Suprapubic skin (tissue), 4 donors: ENCODE measurements around the gene EAF2. TPM values are rescaled to one million over a fixed set of nuclear protein-coding genes. Genes with fewer than 3 reads are reported as not detected.
A peak's percentile ranks its signal among the peaks of the same experiment; 100 is the strongest.

ENCODE experiments used
- DNase-seq, 2 donors: peaks; one replicate each; pipeline ENCODE4 v3.0.0-alpha.2; 2019; ENCODE audit warnings: low spot score in 2 of 2
- H3K27ac ChIP-seq: fragments of 200-600 bp; sonication (generic); one replicate; pipeline ENCODE4 v1.5.1; 2019
- H3K27me3 ChIP-seq: fragments of 200-600 bp; sonication (generic); one replicate; pipeline ENCODE4 v1.5.1; 2019
- H3K36me3 ChIP-seq: fragments of 200-600 bp; sonication (generic); one replicate; pipeline ENCODE4 v1.5.1; 2019
- H3K4me1 ChIP-seq: fragments of 200-600 bp; sonication (generic); one replicate; pipeline ENCODE4 v1.5.1; 2019
- H3K4me3 ChIP-seq: fragments of 200-600 bp; sonication (generic); one replicate; pipeline ENCODE4 v1.5.1; 2019; ENCODE audit warnings: mild to moderate bottlenecking
- H3K9me3 ChIP-seq: fragments of 200-600 bp; sonication (generic); one replicate; pipeline ENCODE4 v1.5.1; 2019
- EP300 ChIP-seq: sonication (generic); formaldehyde crosslinking; IDR thresholded peaks from one replicate; pipeline ENCODE4 v1.6.1; 2017; ENCODE audit warnings: antibody characterized with exemption
- POLR2A ChIP-seq, 2 donors: fragments of 450-650 bp; IDR thresholded peaks; one replicate each; pipeline ENCODE4 v1.6.1; 2017; ENCODE audit warnings: antibody characterized with exemption in 2 of 2, mild to moderate bottlenecking in 2 of 2, moderate library complexity in 2 of 2
- POLR2AphosphoS5 ChIP-seq, 3 donors: sonication (generic); formaldehyde crosslinking; IDR thresholded peaks; one replicate each; pipeline ENCODE4 v1.6.1; 2017; ENCODE audit warnings: antibody characterized with exemption in 3 of 3
- WGBS: methylation state at CpG from one replicate; pipeline ENCODE4 v1.1.5; 2018; 5-methylcytosine and 5-hydroxymethylcytosine counted together
- total RNA-seq, 4 donors: library from RNA; depleted of rRNA; stranded (reverse); fragments of >200 nt; gene quantifications; one replicate each; pipeline ENCODE4 v1.1.0, GENCODE V29; 2016
- TF ChIP-seq, protein P1 (sequence below), 2 donors: fragments of 200-600 bp in 1 of 2; fragments of 450-650 bp in 1 of 2; sonication (generic) in 1 of 2; IDR thresholded peaks; one replicate each; pipeline ENCODE4 v1.5.1; 2016 to 2019; ENCODE audit warnings: antibody characterized with exemption in 2 of 2, mild to moderate bottlenecking in 1 of 2, moderate library complexity in 1 of 2

Gene EAF2
- total RNA-seq, 4 donors from 2014 or later = 1.3 to 5.8 (median 2.6) TPM

DNA sequence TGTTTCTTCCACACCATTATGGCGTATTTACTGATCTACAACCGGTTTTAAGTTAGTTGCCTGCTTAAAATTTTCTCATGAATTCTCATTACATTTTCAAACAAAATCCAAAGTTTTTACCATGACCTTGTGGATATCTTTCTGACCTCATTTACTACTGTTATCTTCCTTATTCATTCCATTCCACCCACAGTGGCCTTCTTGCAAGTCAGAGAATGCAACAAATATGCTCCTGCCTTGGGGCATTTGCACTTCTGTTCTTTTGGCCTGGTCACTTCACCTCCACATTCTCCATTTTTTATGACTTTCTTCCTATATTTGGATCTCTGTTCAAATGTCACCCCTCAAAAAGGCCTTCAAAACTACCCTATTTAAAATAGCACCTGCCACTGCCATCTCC lies 50.4 kb downstream of the EAF2 start:
- 95% methylated on average over 2 of the region's 2 CpGs for WGBS
- Histone ChIP-seq H3K27ac (no peak overlapping the region), H3K27me3 (no peaks in the 10 kb centered on the region), H3K36me3 (no peaks in the 10 kb centered on the region), H3K9me3 (no peaks in the 10 kb centered on the region), H3K4me3 (no peak overlapping the region), H3K4me1 (no peaks in the 10 kb centered on the region)
- no peak for TF ChIP-seq POLR2A (IDR thresholded peaks at IDR 0.05)
- TF ChIP-seq, protein P1, sequence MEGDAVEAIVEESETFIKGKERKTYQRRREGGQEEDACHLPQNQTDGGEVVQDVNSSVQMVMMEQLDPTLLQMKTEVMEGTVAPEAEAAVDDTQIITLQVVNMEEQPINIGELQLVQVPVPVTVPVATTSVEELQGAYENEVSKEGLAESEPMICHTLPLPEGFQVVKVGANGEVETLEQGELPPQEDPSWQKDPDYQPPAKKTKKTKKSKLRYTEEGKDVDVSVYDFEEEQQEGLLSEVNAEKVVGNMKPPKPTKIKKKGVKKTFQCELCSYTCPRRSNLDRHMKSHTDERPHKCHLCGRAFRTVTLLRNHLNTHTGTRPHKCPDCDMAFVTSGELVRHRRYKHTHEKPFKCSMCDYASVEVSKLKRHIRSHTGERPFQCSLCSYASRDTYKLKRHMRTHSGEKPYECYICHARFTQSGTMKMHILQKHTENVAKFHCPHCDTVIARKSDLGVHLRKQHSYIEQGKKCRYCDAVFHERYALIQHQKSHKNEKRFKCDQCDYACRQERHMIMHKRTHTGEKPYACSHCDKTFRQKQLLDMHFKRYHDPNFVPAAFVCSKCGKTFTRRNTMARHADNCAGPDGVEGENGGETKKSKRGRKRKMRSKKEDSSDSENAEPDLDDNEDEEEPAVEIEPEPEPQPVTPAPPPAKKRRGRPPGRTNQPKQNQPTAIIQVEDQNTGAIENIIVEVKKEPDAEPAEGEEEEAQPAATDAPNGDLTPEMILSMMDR (IDR thresholded peaks at IDR 0.05) = no peak
- DNase-seq = no peak

DNA sequence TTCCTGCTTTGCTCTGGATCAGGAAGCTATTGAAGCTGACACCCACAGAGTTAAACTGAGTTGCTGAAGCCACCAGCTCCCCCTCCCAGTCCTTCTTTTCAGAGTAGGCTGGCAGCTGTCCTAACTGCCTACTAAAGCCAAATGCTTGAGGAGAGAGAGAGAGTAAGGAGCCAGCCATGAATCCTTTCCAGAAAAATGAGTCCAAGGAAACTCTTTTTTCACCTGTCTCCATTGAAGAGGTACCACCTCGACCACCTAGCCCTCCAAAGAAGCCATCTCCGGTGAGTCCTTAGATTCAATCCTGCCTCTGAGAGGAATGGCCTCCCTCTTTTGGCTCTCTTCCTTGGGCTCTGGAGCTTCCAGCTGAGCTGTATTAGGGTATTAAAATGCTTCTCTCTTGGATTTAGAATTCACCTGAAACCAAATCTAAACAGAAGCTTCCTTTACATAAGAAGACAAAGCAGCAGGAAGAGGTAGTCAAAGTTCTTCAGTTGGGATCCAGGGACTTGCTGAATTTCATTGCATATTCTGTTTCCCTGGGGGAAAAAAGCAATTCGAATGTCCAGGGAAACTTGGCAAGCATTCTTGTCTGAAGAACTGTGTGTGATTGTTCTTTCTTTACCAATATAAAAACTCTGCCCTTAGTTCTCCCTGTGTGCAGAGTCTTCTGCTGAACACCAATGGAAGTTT lies 59.4 kb downstream of the EAF2 start, which contains the start of gene SLC15A2:
TSS of gene SLC15A2 (plus strand) at position 101 of the 690 bp plus-strand sequence. CDS start at position 177, 76 bp downstream.
- TF ChIP-seq, protein P1 (IDR thresholded peaks at IDR 0.05) = no peak
- TF ChIP-seq POLR2A (IDR thresholded peaks at IDR 0.05) (no peak), POLR2AphosphoS5 (IDR thresholded peaks at IDR 0.05) (no peak), EP300 (no peak)
- no peak within 1 kb of the TSS for H3K4me3 ChIP-seq
- no peaks in the 10 kb centered on the region for H3K36me3 ChIP-seq
- peaks cover 10% of the 10 kb centered on the region for H3K4me1 ChIP-seq
- DNase-seq = no peak
- no peaks in the 10 kb centered on the region for H3K9me3 ChIP-seq
- no peaks in the 10 kb centered on the region for H3K27me3 ChIP-seq
- WGBS = 14% methylated on average over 3 of the region's 3 CpGs
- peak within 1 kb of the TSS; percentile 19 for H3K27ac ChIP-seq

DNA sequence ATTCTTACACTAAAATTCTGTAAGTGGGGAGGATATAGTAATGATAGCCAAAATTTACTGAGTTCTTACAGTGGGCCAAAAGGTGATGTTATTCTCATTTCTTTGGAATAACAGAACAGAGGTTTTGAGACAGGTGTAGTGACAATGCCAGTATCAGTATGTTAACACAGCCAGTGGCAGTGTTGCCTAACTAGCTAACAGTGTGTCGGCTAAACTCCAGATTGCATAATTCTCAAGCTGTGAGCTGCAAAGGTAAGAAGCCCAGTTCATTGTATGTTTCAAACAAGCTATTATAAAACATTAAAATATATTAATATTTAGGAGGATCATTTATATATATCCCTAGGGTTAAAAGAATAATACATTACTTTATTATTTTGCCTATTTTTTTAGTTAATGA lies 60.1 kb downstream of the EAF2 start:
- WGBS = 0% methylated on average over 1 of the region's 1 CpG
- Histone ChIP-seq H3K27ac (no peak overlapping the region), H3K36me3 (no peaks in the 10 kb centered on the region), H3K9me3 (no peaks in the 10 kb centered on the region), H3K4me1 (peaks cover 10% of the 10 kb centered on the region), H3K4me3 (no peak overlapping the region), H3K27me3 (no peaks in the 10 kb centered on the region)
- TF ChIP-seq POLR2AphosphoS5 (IDR thresholded peaks at IDR 0.05) (no peak), POLR2A (IDR thresholded peaks at IDR 0.05) (no peak), EP300 (no peak)
- TF ChIP-seq, protein P1 (IDR thresholded peaks at IDR 0.05) = no peak
- no peak for DNase-seq

DNA sequence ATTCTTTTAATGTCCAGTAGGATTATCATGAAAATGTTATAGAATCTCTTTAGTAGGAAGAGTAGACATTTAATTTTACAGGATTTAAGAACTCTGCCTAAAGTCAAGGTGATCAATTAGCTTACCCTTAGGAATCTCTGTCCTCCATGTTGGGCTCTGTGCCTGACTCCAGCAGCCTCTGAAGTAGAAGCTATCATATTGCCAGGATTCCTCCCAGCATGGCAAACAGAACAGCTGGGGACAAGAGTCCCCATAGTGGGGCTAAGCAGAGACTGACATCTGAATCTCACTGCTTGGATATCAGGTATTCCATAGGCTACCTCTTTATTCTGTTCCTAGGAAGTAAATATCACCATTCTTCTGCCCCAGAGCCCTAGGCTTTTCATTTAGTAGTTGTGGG lies 60.7 kb downstream of the EAF2 start:
- Histone ChIP-seq H3K9me3 (no peaks in the 10 kb centered on the region), H3K27ac (no peak overlapping the region), H3K4me3 (no peak overlapping the region), H3K36me3 (no peaks in the 10 kb centered on the region), H3K27me3 (no peaks in the 10 kb centered on the region), H3K4me1 (peaks cover 10% of the 10 kb centered on the region)
- no peak for DNase-seq
- no peak for TF ChIP-seq EP300
- TF ChIP-seq, protein P1 (IDR thresholded peaks at IDR 0.05) = no peak

DNA sequence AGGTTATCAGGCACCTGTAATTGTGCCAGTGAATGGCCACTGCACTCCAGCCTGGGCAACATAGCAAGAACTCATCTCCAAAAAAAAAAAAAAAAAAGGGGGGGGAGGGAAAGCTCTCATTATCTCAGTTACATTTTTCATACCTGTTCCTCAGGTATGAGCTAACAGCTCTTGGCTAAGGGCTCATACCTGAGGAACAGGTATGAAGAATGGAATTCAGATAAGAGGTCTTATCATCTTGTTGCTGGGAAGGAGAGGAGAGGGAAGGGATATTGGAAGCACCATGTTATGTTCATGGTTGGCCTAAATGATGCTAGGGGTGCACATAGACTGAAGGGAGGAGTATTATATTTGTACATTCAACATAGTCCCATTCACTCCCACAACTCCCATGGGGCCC lies 61.8 kb downstream of the EAF2 start:
- Histone ChIP-seq H3K4me3 (no peak overlapping the region), H3K9me3 (no peaks in the 10 kb centered on the region), H3K36me3 (no peaks in the 10 kb centered on the region), H3K27ac (no peak overlapping the region), H3K4me1 (peaks cover 10% of the 10 kb centered on the region), H3K27me3 (no peaks in the 10 kb centered on the region)
- TF ChIP-seq POLR2A (IDR thresholded peaks at IDR 0.05) (no peak), EP300 (no peak), POLR2AphosphoS5 (IDR thresholded peaks at IDR 0.05) (no peak)
- TF ChIP-seq, protein P1 (IDR thresholded peaks at IDR 0.05) = no peak
- no peak for DNase-seq
